Epidermal melanocyte (primary cell): ENCODE measurements around the gene APOBEC3G.
"Not testable (repeated sequence)": the region's sequence is repeated elsewhere in the genome, so short reads cannot be mapped to it uniquely, and the experiment has no call there.

Experiments used
- DNase-seq: peaks from one replicate; pipeline ENCODE4 v3.0.0; 2011; ENCODE audit warnings: low spot score; ENCODE audit not compliant: insufficient read length

Gene APOBEC3G

GRCh38 chr22:39077026-39077840, at the start of gene APOBEC3G:
Gene APOBEC3G (plus strand): TSS chr22:39077275. CDS start chr22:39077362, 87 bp downstream.
- DNase-seq, result not testable (repeated sequence)

DNA sequence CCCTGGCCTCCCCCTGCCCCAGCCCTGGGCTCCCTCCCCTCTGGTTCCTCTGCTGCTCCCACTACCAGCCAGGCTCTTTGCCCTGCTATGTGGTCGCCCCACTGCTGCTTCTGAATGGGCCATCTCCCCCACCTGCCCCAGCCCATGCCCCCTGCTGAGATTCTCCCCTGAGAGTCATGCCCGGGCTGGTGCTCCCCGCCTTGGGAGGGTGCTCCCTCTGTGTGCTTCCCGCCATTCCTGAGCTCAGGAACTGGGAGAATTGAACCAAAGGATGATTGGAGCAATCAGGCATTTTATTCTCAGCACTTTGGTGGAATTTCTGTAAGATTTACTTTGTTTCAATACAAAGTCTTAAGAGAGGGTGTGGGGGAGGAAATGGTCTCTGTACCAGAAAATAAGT, 49.4 kb upstream of the APOBEC3G start:
- DNase-seq, result no peak

GRCh38 chr22:39028281-39028680, 48.8 kb upstream of the APOBEC3G start:
- no peak for DNase-seq

- DNase-seq, result no peak
These were observed 47.8 kb upstream of the APOBEC3G start for GRCh38 chr22:39029227-39029626.

GRCh38 chr22:39030705-39031104, 46.4 kb upstream of the APOBEC3G start:
- no peak for DNase-seq

DNA sequence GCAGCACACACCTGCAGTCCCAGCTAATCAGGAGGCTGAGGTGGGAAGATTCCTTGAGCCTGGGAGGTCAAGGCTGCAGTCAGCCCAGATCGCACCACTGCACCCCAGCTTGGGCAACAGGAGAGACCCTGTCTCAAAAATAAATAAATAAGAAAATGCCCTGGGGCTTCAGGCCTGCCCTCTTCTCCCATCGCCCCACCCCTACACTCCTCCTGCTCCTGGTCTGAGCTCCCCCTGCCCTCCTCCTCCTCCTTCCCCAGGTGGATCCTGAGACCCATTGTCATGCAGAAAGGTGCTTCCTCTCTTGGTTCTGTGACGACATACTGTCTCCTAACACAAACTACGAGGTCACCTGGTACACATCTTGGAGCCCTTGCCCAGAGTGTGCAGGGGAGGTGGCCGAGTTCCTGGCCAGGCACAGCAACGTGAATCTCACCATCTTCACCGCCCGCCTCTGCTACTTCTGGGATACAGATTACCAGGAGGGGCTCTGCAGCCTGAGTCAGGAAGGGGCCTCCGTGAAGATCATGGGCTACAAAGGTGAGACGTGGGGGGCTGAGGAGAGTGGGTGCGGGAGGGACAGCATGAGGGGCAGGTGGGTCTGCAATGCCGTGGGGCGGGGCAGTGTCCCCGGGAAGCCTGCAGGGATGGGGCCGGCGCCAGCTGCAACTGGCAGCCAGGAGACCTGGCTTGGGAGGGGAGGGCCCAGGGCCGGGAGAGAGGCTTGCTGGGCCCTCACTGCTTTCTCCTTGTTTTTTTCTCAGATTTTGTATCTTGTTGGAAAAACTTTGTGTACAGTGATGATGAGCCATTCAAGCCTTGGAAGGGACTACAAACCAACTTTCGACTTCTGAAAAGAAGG, 45.4 kb upstream of the APOBEC3G start:
- not testable (repeated sequence) for DNase-seq

GRCh38 chr22:39037071-39037470, 40.0 kb upstream of the APOBEC3G start:
- not testable (repeated sequence) for DNase-seq

DNA sequence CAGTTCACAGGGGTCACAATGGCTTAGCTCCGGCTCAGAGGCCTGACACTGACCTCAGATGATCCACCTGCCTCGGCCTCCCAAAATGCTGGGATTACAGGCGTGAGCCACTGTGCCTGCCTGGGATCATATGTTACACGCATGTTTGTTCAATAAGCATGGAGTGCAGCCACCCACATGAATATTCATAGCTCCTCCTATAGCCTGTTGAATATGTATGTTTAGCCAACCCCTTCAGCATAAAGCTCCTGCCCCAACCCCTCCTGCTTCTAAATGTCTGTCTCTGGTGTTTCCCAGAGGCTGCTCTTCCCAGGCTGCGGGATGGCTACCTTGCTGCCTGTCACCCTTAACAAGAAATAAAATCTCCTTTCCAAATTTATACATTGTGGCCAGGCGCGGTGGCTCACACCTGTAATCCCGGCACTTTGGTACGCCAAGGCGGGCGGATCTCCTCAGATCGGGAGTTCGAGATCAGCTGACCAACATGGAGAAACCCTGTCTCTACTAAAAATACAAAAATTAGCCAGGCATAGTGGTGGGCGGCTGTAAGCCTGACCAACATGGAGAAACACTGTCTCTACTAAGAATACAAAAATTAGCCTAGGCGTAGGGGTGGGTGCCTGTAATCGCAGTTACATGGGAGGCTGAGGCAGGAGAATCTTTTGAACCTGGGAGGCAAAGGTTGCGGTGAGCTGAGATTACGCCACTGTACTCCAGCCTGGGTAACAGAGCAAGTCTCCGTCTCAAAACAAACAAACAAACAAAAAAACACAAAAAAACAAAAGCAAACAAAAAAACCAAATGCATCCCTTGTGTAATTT, 37.6 kb upstream of the APOBEC3G start:
- no peak for DNase-seq

DNA sequence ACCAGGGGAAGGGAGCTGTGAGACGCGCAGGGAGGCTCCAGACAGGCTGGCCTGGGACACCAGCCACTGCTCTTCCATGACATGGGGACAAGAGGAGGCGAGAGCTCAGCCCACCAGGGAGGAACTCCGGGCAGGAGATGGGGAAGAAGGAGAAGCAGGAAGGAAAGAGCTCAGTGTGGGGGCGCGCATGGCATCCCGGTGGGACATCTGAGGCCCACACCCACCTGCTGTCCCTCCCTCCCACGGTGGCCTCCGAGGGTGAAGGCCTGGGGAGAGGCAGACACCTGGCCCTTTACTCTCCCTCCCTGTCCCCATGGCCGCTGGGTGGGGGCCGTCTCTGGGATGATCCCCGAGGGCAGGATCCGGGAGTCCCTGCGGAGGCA, 36.9 kb upstream of the APOBEC3G start:
- DNase-seq, result not testable (repeated sequence)

GRCh38 chr22:39040538-39041296, 36.4 kb upstream of the APOBEC3G start, which contains the start of gene APOBEC3F:
Gene APOBEC3F (plus strand): TSS chr22:39040864. CDS start chr22:39040961, 97 bp downstream.
- not testable (repeated sequence) for DNase-seq

DNA sequence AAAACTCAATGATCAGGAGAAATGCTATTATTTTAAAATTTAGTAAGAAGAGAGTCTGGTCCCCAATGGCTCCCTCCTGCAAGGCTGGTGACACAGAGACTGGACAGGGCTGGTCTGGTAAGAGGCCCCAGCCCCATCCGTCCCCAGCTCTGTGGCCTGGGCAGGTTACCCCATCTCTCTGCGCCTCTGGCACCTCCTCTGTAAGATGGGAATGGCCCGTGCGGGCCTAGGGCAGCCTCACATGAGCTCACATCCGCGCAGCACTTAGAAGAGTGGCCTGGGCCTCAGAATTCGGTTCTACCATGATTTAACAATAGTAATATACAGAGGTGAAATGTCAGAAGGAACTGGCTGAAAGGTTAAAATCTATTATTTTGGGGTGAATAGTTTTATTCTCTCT, 35.2 kb upstream of the APOBEC3G start:
- DNase-seq, result no peak

- DNase-seq, result not testable (repeated sequence)
These were observed 34.0 kb upstream of the APOBEC3G start for GRCh38 chr22:39043063-39043462.

DNA sequence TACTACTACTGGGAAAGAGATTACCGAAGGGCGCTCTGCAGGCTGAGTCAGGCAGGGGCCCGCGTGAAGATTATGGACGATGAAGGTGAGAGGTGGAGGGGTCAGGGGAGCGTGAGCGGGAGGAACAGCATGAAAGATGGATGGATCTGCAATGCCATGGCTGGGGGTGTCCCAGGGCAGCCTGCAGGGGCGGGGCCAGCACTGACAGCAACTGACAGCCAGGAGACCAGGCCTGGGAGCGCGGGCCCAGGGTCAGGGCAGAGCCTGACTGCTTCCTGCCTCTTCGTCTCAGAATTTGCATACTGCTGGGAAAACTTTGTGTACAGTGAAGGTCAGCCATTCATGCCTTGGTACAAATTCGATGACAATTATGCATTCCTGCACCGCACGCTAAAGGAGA, 31.9 kb upstream of the APOBEC3G start:
- DNase-seq, result not testable (repeated sequence)

- not testable (repeated sequence) for DNase-seq
These were observed 27.6 kb upstream of the APOBEC3G start for GRCh38 chr22:39049486-39049885.

DNA sequence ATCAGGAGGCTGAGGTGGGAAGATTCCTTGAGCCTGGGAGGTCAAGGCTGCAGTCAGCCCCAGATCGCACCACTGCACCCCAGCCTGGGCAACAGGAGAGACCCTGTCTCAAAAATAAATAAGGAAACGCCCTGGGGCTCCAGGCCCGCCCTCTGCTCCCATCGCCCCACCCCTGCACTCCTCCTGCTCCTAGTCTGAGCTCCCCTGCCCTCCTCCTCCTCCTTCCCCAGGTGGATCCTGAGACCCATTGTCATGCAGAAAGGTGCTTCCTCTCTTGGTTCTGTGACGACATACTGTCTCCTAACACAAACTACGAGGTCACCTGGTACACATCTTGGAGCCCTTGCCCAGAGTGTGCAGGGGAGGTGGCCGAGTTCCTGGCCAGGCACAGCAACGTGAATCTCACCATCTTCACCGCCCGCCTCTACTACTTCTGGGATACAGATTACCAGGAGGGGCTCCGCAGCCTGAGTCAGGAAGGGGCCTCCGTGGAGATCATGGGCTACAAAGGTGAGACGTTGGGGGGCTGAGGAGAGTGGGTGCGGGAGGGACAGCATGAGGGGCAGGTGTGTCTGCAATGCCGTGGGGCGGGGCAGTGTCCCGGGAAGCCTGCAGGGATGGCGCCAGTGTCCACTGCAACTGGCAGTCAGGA, 25.1 kb upstream of the APOBEC3G start:
- not testable (repeated sequence) for DNase-seq

DNA sequence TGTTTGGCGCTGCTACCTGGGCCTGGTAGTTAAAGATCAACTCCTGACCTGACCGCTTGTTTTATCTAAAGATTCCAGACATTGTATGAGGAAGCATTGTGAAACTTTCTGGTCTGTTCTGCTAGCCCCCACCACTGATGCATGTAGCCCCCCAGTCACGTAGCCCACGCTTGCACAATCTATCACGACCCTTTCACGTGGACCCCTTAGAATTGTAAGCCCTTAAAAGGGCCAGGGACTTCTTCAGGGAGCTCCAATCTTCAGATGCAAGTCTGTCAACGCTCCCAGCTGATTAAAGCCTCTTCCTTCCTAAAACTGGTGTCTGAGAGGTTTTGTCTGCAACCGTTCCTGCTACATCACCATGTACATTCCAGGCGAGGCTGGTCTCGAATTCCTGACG, 21.4 kb upstream of the APOBEC3G start:
- no peak for DNase-seq

DNA sequence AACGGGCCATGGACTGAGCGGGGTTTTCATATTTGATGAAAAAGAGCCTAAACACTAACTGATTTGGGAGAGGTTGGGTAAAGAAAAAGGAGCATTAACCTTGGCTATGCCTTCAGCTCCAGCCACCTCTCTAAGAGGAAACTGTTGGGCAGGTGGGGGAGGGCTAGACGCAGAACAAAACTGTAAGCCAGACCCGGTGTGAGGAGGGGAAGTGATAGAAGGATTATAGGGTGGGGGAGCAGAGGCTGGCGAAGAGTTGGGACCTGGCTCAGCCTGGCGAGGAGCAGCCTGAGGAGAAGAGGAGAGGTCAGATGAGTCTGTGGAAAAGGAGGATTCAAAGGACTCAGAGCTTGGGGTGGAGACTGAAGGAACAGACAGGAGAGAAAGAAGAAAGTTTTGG, 15.8 kb upstream of the APOBEC3G start:
- DNase-seq, result not testable (repeated sequence)

DNA sequence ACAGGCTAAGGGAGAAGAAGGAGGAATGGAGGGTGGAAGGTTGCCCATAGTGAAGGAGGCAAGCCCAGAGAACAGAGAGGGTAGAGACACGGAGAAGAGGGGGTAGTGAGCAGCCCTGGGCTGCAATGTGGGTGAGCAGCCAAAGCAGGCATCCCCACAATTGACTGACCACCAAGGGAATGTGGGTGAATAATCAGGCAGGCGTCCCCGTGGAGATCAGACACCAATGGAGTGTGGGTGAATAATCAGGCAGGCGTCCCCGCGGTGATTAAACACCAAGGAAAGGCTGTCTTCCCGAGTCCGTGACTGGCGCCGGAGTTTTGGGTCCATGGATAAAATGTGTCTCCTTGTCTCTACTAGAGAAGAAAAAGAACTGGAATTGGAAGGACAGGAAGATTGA, 15.1 kb upstream of the APOBEC3G start:
- DNase-seq, result not testable (repeated sequence)

DNA sequence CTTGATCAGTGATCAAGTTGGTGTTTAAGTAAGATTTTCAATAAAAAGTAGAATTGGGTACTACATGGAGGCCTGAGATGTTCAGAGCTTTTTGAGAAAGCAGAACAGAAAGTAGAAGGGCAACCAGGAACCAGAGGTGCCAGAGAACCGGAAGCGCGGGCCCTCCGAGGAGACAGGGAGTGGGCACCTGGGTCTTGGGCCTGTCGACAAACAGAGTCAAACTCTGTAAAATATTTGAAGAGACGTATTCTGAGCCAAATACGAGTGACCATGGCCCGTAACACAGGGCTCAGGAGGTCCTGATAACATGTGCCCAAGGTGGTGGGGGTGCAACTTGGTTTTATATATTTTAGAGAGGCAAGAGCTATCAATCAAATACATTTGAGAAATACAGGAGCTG, 13.2 kb upstream of the APOBEC3G start:
- not testable (repeated sequence) for DNase-seq
